Calu3 (cell line): ENCODE results near the gene CYP2A13. TPM values are rescaled to one million over a fixed set of nuclear protein-coding genes. Genes with fewer than 3 reads are reported as not detected.
"Not testable (repeated sequence)": the region's sequence is repeated elsewhere in the genome, so short reads cannot be mapped to it uniquely, and the experiment has no call there.

Experiments used
- BruUV-seq: library from RNA; stranded (reverse); fragments of 400-500 nt; replicated peaks from 2 replicates; lab custom pipeline; 2021; lab: Mats Ljungman, UMichigan
- CTCF ChIA-PET: fragments of 300-600 bp; sonication (Branson Sonifier 250); formaldehyde crosslinking; loops from one replicate; lab custom pipeline; 2022; ENCODE audit warnings: antibody characterized with exemption; lab: Charles Lee
- DNase-seq: peaks from one replicate; pipeline ENCODE4 v3.0.0; 2022
- H3K27ac Mint-ChIP-seq: one replicate; pipeline ENCODE4 v1.8.0; 2022; ENCODE audit warnings: mixed read lengths; ENCODE audit not compliant: unreplicated experiment
- H3K27me3 Mint-ChIP-seq: one replicate; pipeline ENCODE4 v1.8.0; 2022; ENCODE audit warnings: mixed read lengths; ENCODE audit not compliant: unreplicated experiment
- H3K36me3 Mint-ChIP-seq: one replicate; pipeline ENCODE4 v1.8.0; 2022; ENCODE audit warnings: mild to moderate bottlenecking, moderate library complexity, mixed read lengths; ENCODE audit not compliant: insufficient read depth, unreplicated experiment
- H3K4me1 Mint-ChIP-seq: one replicate; pipeline ENCODE4 v1.8.0; 2022; ENCODE audit warnings: mild to moderate bottlenecking, low read depth, mixed read lengths; ENCODE audit not compliant: unreplicated experiment
- H3K4me3 Mint-ChIP-seq: one replicate; pipeline ENCODE4 v1.8.0; 2022; ENCODE audit warnings: mild to moderate bottlenecking, low read depth, moderate library complexity, mixed read lengths; ENCODE audit not compliant: unreplicated experiment
- H3K9me3 Mint-ChIP-seq: one replicate; pipeline ENCODE4 v1.8.0; 2022; ENCODE audit warnings: low read depth, mixed read lengths; ENCODE audit not compliant: unreplicated experiment
- CTCF ChIP-seq: fragments of 200-600 bp; IDR thresholded peaks from one replicate; pipeline ENCODE4 v1.8.0; 2022; ENCODE audit warnings: antibody characterized with exemption; ENCODE audit not compliant: unreplicated experiment
- intact Hi-C: fragments of 100-400 bp; cut with micrococcal nuclease; formaldehyde crosslinking; loops from one replicate; pipeline ENCODE4 v1.10.0; 2022; ENCODE audit not compliant: unreplicated experiment
- total RNA-seq: library from RNA; stranded (reverse); gene quantifications from 2 replicates; pipeline ENCODE4 v1.2.3, GENCODE V29; 2022

CYP2A13 gene
- total RNA-seq, 1 experiment from 2014 or later: not detected

GRCh38 chr19:41123716-41124294, 35.6 kb downstream of the CYP2A13 start:
- intact Hi-C loops: no loop called here
- H3K27ac Mint-ChIP-seq: no peak overlapping the region
- no peaks in the 10 kb centered on the region for H3K36me3 Mint-ChIP-seq
- no peaks in the 10 kb centered on the region for H3K9me3 Mint-ChIP-seq
- BruUV-seq: no TSS peak
- H3K27me3 Mint-ChIP-seq: peaks cover 20% of the 10 kb centered on the region
- H3K4me1 Mint-ChIP-seq: peaks cover 14% of the 10 kb centered on the region
- no peak for TF ChIP-seq CTCF
- DNase-seq: no peak
- CTCF ChIA-PET: interaction anchor here (0.6 kb wide), 1 partner anchor 63 kb away, joined by 5 read pairs; no protein-coding TSS in a partner anchor
- H3K4me3 Mint-ChIP-seq: no peak overlapping the region

GRCh38 chr19:41126765-41127203, 38.5 kb downstream of the CYP2A13 start:
- H3K27ac Mint-ChIP-seq, H3K36me3 Mint-ChIP-seq, H3K4me3 Mint-ChIP-seq, BruUV-seq, H3K9me3 Mint-ChIP-seq, intact Hi-C loops: not testable (repeated sequence)
- TF ChIP-seq CTCF: peak; percentile 64
- Mint-ChIP-seq H3K4me1 (peaks cover 14% of the 10 kb centered on the region), H3K27me3 (peaks cover 31% of the 10 kb centered on the region)
- peak; percentile 38 for DNase-seq
- CTCF ChIA-PET: interaction anchor here (1.2 kb wide), 1 partner anchor 127 kb away, joined by 3 read pairs; no protein-coding TSS in a partner anchor

- H3K27ac Mint-ChIP-seq, H3K9me3 Mint-ChIP-seq, intact Hi-C loops, DNase-seq, BruUV-seq, H3K36me3 Mint-ChIP-seq: not testable (repeated sequence)
- H3K27me3 Mint-ChIP-seq: peaks cover 36% of the 10 kb centered on the region
- peaks cover 16% of the 10 kb centered on the region for H3K4me1 Mint-ChIP-seq
- H3K4me3 Mint-ChIP-seq: peak overlapping the region; percentile 45
- CTCF ChIA-PET: interaction anchor here (0.6 to 0.8 kb wide), 2 partner anchors 82 to 203 kb away, joined by 3 read pairs; no protein-coding TSS in a partner anchor
These were observed 39.1 kb downstream of the CYP2A13 start for GRCh38 chr19:41127362-41127761.

- Mint-ChIP-seq H3K27ac (peak overlapping the region; percentile 1), H3K4me1 (peaks cover 21% of the 10 kb centered on the region), H3K27me3 (peaks cover 41% of the 10 kb centered on the region), H3K4me3 (peak overlapping the region; percentile 45)
- intact Hi-C loops, H3K36me3 Mint-ChIP-seq, BruUV-seq, H3K9me3 Mint-ChIP-seq: not testable (repeated sequence)
- CTCF ChIA-PET: interaction anchor here (0.6 to 0.8 kb wide), 2 partner anchors 83 to 203 kb away, joined by 3 read pairs; no protein-coding TSS in a partner anchor
- DNase-seq: peak; percentile 84
- peak; percentile 40 for TF ChIP-seq CTCF
These were observed 39.6 kb downstream of the CYP2A13 start for GRCh38 chr19:41127801-41128300.

- DNase-seq: no peak
- H3K27me3 Mint-ChIP-seq: peaks cover 50% of the 10 kb centered on the region
- BruUV-seq: no TSS peak
- H3K27ac Mint-ChIP-seq: no peak overlapping the region
- no peaks in the 10 kb centered on the region for H3K36me3 Mint-ChIP-seq
- no peaks in the 10 kb centered on the region for H3K9me3 Mint-ChIP-seq
- TF ChIP-seq CTCF: no peak
- CTCF ChIA-PET: no interaction called here
- intact Hi-C loops: no loop called here
- no peak overlapping the region for H3K4me3 Mint-ChIP-seq
- peaks cover 29% of the 10 kb centered on the region for H3K4me1 Mint-ChIP-seq
These were observed 40.4 kb downstream of the CYP2A13 start for GRCh38 chr19:41128692-41129091.
